ENCODE results near the gene FLNB.

Gene FLNB, protein sequence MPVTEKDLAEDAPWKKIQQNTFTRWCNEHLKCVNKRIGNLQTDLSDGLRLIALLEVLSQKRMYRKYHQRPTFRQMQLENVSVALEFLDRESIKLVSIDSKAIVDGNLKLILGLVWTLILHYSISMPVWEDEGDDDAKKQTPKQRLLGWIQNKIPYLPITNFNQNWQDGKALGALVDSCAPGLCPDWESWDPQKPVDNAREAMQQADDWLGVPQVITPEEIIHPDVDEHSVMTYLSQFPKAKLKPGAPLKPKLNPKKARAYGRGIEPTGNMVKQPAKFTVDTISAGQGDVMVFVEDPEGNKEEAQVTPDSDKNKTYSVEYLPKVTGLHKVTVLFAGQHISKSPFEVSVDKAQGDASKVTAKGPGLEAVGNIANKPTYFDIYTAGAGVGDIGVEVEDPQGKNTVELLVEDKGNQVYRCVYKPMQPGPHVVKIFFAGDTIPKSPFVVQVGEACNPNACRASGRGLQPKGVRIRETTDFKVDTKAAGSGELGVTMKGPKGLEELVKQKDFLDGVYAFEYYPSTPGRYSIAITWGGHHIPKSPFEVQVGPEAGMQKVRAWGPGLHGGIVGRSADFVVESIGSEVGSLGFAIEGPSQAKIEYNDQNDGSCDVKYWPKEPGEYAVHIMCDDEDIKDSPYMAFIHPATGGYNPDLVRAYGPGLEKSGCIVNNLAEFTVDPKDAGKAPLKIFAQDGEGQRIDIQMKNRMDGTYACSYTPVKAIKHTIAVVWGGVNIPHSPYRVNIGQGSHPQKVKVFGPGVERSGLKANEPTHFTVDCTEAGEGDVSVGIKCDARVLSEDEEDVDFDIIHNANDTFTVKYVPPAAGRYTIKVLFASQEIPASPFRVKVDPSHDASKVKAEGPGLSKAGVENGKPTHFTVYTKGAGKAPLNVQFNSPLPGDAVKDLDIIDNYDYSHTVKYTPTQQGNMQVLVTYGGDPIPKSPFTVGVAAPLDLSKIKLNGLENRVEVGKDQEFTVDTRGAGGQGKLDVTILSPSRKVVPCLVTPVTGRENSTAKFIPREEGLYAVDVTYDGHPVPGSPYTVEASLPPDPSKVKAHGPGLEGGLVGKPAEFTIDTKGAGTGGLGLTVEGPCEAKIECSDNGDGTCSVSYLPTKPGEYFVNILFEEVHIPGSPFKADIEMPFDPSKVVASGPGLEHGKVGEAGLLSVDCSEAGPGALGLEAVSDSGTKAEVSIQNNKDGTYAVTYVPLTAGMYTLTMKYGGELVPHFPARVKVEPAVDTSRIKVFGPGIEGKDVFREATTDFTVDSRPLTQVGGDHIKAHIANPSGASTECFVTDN (N-terminal part only)

GRCh38 chr3:58008141-58009025, at the start of gene FLNB:
Gene FLNB (plus strand): TSS chr3:58008422. CDS start chr3:58008565, 143 bp downstream.
- in situ Hi-C loops (cut with MboI; ENCODE audit: low sequenced_read_pairs): no loop called here

GRCh38 chr3:57958642-57959422, 49.4 kb upstream of the FLNB start:
- in situ Hi-C loops (cut with MboI; ENCODE audit: low sequenced_read_pairs): no loop called here

DNA sequence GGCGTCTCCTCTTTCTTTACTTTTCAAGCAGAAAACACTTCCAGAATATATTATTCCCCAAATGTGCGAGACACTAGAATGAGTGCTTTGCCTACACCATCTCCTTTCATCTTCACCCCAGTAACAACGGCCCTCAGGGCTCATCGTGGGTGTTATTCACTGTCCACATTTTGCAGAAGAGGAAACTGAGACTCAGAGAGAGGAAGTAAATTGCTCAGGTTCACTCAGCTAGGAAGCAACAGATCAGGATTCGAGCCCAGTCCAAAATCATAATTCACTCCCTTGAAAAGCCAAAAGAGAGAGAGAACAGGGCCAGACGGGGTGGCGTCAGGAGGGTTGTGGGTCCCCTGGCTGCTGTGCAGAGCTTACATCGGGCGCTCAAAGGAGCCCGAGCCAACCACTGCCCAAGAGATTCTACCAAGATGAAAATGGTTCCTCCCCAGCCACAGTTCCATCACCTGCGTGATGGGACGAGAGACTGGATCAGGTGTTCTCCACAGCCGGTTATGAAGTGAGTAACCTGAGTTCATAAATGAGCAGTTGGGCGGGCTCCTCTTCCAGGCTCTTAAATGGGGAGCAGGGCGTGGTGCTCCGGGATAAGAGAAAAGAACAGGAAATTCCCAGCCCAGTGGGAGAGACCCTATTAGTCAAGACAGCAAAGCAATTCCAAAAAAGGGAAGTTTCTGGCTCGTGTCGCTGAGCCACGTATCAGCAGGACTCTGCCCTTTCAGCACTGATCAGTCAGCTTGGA, 48.6 kb upstream of the FLNB start:
- in situ Hi-C loops (cut with MboI; ENCODE audit: low sequenced_read_pairs): no loop called here

GRCh38 chr3:57960174-57960505, 48.1 kb upstream of the FLNB start:
- in situ Hi-C loops (cut with MboI; ENCODE audit: low sequenced_read_pairs): no loop called here

DNA sequence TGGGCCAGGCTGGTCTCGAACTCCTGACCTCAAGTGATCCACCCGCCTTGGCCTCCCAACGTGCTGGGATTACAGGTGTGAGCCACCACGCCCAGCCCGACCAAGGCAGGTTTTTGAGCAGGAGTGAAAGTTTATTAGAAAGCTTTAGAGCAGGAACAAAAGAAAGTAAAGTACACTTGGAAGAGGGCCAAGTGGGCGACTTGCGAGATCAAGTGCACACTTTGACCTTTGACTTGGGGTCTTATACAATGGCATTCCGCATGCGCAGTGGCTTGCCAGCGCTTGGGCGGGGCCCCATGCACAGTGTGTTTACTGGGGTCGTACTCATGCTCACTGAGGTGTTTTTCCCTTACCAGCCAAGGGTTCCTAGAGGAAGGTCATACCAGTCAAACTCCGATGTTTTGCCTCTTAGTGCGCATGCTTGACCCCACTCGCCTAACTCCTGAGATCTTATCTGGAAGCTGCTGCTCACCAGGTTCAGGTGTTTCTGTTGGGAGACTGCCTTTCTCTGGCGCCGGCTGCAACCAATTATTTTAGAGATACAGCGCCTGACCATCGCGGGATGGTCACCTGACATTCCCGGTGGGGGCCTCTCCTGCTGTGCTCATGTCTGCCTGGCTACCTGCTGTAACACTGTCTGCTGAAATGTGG, 46.9 kb upstream of the FLNB start:
- in situ Hi-C loops (cut with MboI; ENCODE audit: low sequenced_read_pairs): no loop called here

- in situ Hi-C loops (cut with MboI; ENCODE audit: low sequenced_read_pairs): no loop called here
Measured at GRCh38 chr3:57961828-57962447, 46.3 kb upstream of the FLNB start.

DNA sequence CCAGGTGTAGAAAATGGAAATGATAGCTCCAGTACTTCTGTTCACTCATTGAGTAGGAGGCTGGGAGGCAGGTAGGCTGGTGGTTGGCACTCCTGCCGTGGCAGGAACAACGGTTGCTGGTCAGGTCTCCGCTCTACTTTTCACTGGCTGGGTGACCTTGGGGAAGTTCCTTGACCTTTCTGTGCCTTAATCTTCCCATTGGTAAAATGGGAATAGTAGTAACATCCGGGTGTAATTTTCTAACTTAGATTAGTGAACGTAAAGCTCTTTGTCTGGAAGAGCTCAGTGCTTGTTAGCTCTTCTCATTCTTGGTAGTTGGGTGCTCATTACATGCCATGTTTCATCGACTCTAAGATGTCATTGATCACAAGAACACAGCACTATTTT, 45.8 kb upstream of the FLNB start:
- in situ Hi-C loops (cut with MboI; ENCODE audit: low sequenced_read_pairs): no loop called here

- in situ Hi-C loops (cut with MboI; ENCODE audit: low sequenced_read_pairs): no loop called here
Measured at GRCh38 chr3:57963811-57964346, 44.3 kb upstream of the FLNB start.

GRCh38 chr3:57966829-57967228, 41.4 kb upstream of the FLNB start:
- in situ Hi-C loops (cut with MboI; ENCODE audit: low sequenced_read_pairs): no loop called here

DNA sequence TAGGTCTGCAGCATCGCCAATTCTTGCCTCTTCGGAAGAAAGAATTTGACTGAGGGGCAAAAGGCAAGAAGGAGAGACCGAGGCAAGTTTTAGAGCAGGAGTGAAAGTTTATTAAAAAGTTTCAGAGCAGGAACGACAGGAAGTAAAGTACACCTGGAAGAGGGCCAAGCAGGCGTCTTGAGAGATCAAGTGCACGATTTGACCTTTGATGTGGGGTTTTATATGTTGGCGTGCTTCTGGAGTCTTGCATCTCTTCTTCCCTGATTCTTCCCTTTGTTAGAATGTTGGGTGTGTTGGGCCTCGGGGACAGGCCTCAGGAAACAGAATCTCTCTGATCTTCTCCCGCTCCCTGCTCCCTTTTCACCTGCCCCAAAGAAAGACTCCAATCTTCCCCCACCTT, 40.6 kb upstream of the FLNB start:
- in situ Hi-C loops (cut with MboI; ENCODE audit: low sequenced_read_pairs): no loop called here

DNA sequence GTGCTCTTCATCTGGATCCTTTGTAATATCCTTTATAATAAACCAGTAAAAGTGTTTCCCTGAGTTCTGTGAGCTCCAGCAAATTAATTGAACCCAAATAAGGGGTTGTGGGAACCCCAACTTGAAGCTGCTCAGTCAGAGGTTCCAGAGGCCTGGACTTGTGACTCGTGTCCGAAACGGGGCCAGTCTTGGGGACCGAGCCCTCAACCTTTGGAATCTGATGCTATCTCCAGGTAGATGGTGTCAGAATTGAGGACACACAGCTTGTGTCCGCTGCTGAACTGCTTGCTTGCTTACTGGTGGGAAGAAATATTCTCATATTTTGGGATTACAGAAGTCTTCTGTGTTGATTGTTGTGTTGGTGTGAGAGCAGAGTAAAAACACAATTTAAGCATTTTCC, 39.7 kb upstream of the FLNB start:
- in situ Hi-C loops (cut with MboI; ENCODE audit: low sequenced_read_pairs): no loop called here

DNA sequence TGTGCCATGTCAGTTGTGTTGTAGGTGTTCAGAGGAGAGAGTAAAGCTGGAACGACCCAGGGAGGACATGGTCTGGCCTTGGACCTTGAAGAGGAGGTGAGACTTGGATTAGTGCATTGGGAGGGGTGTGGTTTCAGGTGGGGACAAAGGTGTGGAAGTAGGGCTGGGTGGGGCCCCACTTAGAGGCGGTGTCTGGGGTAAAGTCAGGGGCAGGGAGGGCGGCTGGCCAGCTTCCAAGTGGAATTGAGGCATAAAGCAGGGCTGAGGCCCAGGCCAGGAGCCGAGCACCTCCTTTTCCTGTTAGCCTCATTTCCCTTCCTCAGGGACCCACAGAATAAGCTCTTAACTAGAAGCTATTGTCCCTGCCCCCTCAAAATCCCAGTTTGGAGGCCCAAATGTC, 36.2 kb upstream of the FLNB start:
- in situ Hi-C loops (cut with MboI; ENCODE audit: low sequenced_read_pairs): no loop called here

- in situ Hi-C loops (cut with MboI; ENCODE audit: low sequenced_read_pairs): no loop called here
Measured at GRCh38 chr3:57972531-57973111, 35.6 kb upstream of the FLNB start.

DNA sequence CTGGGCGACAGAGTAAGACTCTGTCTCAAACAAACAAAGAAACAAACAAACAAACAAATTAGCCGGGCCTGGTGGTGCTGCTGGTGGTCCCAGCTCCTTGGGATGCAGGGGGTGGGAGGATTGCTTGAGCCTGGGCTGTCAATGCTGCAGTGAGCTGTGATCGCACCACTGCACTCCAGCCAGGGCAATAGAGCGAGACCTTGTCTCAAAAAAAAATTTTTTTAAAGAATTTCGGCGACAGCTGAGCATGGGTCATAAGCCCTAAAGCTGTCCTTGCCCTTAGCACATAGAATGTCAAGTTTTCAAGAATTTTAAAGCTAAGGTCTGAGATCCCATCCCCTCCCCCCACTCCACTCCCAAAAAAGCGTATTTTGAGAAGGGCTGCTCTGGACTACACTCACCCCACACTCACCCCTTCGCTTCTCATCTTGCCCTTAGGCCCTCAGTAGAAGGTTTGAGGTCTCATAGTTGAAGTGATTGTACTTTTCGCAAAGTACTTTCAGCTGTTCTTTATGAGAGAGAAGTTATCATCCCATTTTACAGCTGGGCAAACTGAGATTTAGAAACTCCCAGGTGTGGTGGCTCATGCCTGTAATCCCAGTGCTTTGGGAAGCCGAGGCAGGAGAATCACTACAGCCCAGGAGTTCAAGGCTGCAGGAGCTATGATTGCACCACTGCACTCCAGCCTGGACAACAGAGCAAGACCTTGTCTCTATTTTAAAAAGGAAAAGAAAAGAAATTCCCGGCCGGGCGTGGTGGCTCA, 34.3 kb upstream of the FLNB start:
- in situ Hi-C loops (cut with MboI; ENCODE audit: low sequenced_read_pairs): no loop called here

- in situ Hi-C loops (cut with MboI; ENCODE audit: low sequenced_read_pairs): no loop called here
Measured at GRCh38 chr3:57974796-57975388, 33.3 kb upstream of the FLNB start.

DNA sequence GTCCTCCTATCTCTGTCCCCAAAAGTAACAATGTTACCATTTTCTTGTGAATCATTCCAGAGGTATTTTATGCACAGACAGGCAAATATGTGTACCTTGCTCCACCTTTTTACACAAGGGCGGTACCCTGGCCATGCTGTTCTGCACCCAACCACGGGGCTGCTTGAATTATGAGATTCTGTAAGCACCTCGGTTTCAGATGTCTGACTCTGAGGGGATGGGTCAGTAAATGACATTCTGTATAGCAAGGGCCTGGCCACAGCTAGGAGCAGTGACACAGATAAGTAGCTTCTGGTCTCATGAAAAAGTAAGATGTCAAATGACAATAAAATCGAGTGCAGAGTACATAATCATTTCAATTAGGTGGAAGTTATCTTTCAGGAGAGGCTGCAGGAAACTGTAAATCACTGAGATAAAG, 30.4 kb upstream of the FLNB start:
- in situ Hi-C loops (cut with MboI; ENCODE audit: low sequenced_read_pairs): no loop called here

Measured in HL-60/S4 treated with retinoic acid at 250 ng/mL for 4 days and 3 days (cell line).